Measurements from ENCODE around the gene STATH. TPM values are rescaled to one million over a fixed set of nuclear protein-coding genes. Genes with fewer than 3 reads are reported as not detected.

STATH gene
- total and polyA plus RNA-seq, 2 donors (not counting 1 experiment from before 2014, with no cell fraction given) = not detected

DNA sequence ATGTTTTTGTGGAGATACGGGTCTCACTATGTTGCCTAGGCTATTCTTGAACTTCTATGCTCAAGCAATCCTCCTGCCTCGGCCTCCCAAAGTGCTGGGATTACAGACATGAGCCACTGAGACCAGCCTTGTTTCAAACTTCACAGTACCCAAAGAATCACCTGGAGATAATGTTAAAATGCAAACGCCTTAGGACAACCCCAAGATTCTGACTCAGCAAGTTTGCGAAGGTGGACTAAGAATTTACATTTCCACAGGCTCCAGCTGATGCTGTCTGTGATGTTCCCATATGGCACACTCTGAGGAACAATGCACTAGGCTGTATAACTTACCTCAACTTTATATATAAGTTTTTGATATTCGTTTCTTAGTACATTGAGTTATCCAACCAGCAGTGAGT lies 984 bp upstream of the STATH start:
- no peak for DNase-seq
- no peak overlapping the region for H3K27ac ChIP-seq (ENCODE audit: low read length in 2 of 2)
- H2AFZ ChIP-seq (ENCODE audit: insufficient read depth, low read depth, low read length, poor library complexity, severe bottlenecking) = no peak overlapping the region
- intact Hi-C loops (cut with micrococcal nuclease) = no loop called here
- no peaks in the 10 kb centered on the region for H3K4me1 ChIP-seq (ENCODE audit: control insufficient read depth in 2 of 2, insufficient read depth in 2 of 2, low read length in 2 of 2)
- no peak overlapping the region for H3K9ac ChIP-seq (ENCODE audit: low read length)
- no peaks in the 10 kb centered on the region for H3K9me3 ChIP-seq (ENCODE audit: control extremely low read depth in 1 of 3, control insufficient read depth in 2 of 3, insufficient read depth in 1 of 3, low read length in 2 of 3)
- Mint-ChIP-seq H3K4me3 (no peak overlapping the region), H3K9me3 (ENCODE audit: insufficient read depth) (no peaks in the 10 kb centered on the region), H3K27me3 (no peaks in the 10 kb centered on the region), H3K27ac (no peak overlapping the region), H3K4me1 (no peaks in the 10 kb centered on the region)
- POLR2A ChIA-PET = no interaction called here
- no peaks in the 10 kb centered on the region for H4K20me1 ChIP-seq (ENCODE audit: control insufficient read depth, insufficient read depth, low read length, poor library complexity, severe bottlenecking)
- no peak for ATAC-seq (ENCODE audit: low read depth)
- CTCF ChIA-PET = no interaction called here
- no peaks in the 10 kb centered on the region for H3K27me3 ChIP-seq (replicated peaks in 1 of 4; ENCODE audit: control extremely low read depth in 1 of 4, control insufficient read depth in 3 of 4, insufficient read depth in 4 of 4, low read length in 3 of 4)
- no peak overlapping the region for H3K4me2 ChIP-seq (replicated peaks; ENCODE audit: low read depth, low read length, poor library complexity, severe bottlenecking)
- WGBS (ENCODE audit: insufficient coverage) = 73% methylated on average over 4 of the region's 5 CpGs
- no peaks in the 10 kb centered on the region for H3K79me2 ChIP-seq (ENCODE audit: control insufficient read depth, insufficient read depth, low read length)
- H3K4me3 ChIP-seq (ENCODE audit: control extremely low read depth in 1 of 5, extremely low read depth in 1 of 5, insufficient read depth in 1 of 5, low read depth in 2 of 5, low read length in 4 of 5) = no peak overlapping the region
- no peaks in the 10 kb centered on the region for H3K36me3 ChIP-seq (replicated peaks in 1 of 2; ENCODE audit: control extremely low read depth in 1 of 2, control insufficient read depth in 1 of 2, extremely low read depth in 1 of 2, insufficient read depth in 2 of 2, low read length in 1 of 2)
- TF ChIP-seq CTCF (IDR thresholded peaks at IDR 0.05) (no peak), EZH2 (IDR thresholded peaks at IDR 0.05; ENCODE audit: borderline replicate concordance, insufficient read depth, low read depth, low read length, poor library complexity, severe bottlenecking) (no peak)

- DNase-seq (no peak), ATAC-seq (ENCODE audit: low read depth) (no peak)
- Mint-ChIP-seq H3K27me3 (no peaks in the 10 kb centered on the region), H3K4me3 (no peak overlapping the region), H3K9me3 (ENCODE audit: insufficient read depth) (no peaks in the 10 kb centered on the region), H3K4me1 (no peaks in the 10 kb centered on the region), H3K27ac (no peak overlapping the region)
- Histone ChIP-seq H2AFZ (ENCODE audit: insufficient read depth, low read depth, low read length, poor library complexity, severe bottlenecking) (no peak overlapping the region), H3K9me3 (ENCODE audit: control extremely low read depth in 1 of 3, control insufficient read depth in 2 of 3, insufficient read depth in 1 of 3, low read length in 2 of 3) (no peaks in the 10 kb centered on the region), H3K27me3 (replicated peaks in 1 of 4; ENCODE audit: control extremely low read depth in 1 of 4, control insufficient read depth in 3 of 4, insufficient read depth in 4 of 4, low read length in 3 of 4) (no peaks in the 10 kb centered on the region), H3K27ac (ENCODE audit: low read length in 2 of 2) (no peak overlapping the region), H3K79me2 (ENCODE audit: control insufficient read depth, insufficient read depth, low read length) (no peaks in the 10 kb centered on the region), H3K4me1 (ENCODE audit: control insufficient read depth in 2 of 2, insufficient read depth in 2 of 2, low read length in 2 of 2) (no peaks in the 10 kb centered on the region), H3K4me2 (replicated peaks; ENCODE audit: low read depth, low read length, poor library complexity, severe bottlenecking) (no peak overlapping the region), H3K9ac (ENCODE audit: low read length) (no peak overlapping the region), H3K4me3 (ENCODE audit: control extremely low read depth in 1 of 5, extremely low read depth in 1 of 5, insufficient read depth in 1 of 5, low read depth in 2 of 5, low read length in 4 of 5) (no peak overlapping the region), H3K36me3 (replicated peaks in 1 of 2; ENCODE audit: control extremely low read depth in 1 of 2, control insufficient read depth in 1 of 2, extremely low read depth in 1 of 2, insufficient read depth in 2 of 2, low read length in 1 of 2) (no peaks in the 10 kb centered on the region), H4K20me1 (ENCODE audit: control insufficient read depth, insufficient read depth, low read length, poor library complexity, severe bottlenecking) (no peaks in the 10 kb centered on the region)
- TF ChIP-seq CTCF (IDR thresholded peaks at IDR 0.05) = no peak
- no peak for TF ChIP-seq EZH2 (IDR thresholded peaks at IDR 0.05; ENCODE audit: borderline replicate concordance, insufficient read depth, low read depth, low read length, poor library complexity, severe bottlenecking)
- POLR2A ChIA-PET = no interaction called here
- intact Hi-C loops (cut with micrococcal nuclease) = no loop called here
- no CpG with 5 or more reads among the region's 3 CpGs for WGBS (ENCODE audit: insufficient coverage)
- CTCF ChIA-PET = no interaction called here
Measured at GRCh38 chr4:69999420-69999819, 3.7 kb downstream of the STATH start.
